OCI-M2 (cell line): ENCODE data around the gene LYSMD4.
A peak's percentile ranks its signal among the peaks of the same experiment; 100 is the strongest.
"Not testable (repeated sequence)": the region's sequence is repeated elsewhere in the genome, so short reads cannot be mapped to it uniquely, and the experiment has no call there.

Experiments used
- DNase-seq: peaks from one replicate; lab custom pipeline; 2025; ENCODE audit not compliant: unreplicated experiment; lab: John Stamatoyannopoulos, UW

LYSMD4 gene

DNA sequence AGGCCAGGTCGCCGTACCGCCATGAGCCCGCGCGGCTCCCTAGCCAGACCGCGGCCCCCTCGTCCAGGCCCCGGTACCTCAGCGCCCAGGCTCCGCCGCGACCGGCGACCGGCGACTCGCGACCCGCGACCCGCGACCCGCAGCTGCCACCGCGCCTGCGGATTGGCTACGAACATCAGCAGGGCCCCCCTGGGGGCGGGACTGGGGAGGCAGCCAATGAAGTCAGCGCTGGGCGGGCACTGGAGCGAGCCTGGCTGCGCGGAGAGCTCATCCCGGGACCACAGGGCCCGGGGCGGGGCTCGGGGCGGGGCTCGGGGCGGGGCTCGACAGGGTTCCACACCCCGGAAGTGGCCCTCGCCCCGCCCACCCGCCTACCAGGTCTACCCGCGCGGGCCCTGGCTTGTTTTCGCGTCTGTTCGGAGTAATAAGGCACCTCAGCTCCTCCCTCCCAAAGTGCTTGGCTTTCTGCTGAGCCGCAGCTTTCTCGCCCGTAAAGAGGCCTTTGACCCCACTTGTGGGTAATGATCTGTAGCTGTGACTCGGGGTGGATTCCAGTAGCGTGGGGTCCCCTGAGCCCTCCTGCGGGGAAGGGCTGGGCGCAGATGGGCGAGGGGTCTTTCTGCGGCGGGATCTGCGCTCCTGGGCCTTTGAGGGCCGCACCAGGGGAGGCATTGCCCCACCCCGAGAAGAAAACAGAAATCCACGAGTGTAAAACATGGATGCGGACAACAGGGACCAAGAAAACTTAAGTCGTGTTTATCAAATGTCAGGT lies at the start of gene LYSMD4:
TSS of gene LYSMD4 (minus strand) at position 170 of the 772 bp plus-strand sequence. CDS start 1,438 bp downstream, outside the sequence.
- DNase-seq = peak; percentile 71

DNA sequence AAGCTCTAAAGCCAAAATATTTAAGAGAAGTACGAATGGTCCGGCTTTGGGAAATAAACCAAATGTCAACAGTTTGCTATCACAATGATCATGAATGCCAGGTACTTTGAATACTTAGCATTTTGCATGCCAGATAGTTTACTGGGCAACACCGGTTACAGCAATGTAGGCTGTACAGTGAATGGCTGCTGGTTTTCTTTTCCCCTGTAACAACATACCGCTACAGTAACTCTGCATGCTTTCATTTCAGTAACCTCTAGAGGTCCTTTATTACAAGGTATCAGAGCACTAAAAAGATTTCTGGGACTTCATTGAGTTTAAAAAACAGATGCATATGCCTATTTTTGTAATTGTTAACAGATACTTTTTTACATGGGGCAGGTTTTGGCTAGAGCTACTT lies 48.8 kb upstream of the LYSMD4 start:
- not testable (repeated sequence) for DNase-seq

DNA sequence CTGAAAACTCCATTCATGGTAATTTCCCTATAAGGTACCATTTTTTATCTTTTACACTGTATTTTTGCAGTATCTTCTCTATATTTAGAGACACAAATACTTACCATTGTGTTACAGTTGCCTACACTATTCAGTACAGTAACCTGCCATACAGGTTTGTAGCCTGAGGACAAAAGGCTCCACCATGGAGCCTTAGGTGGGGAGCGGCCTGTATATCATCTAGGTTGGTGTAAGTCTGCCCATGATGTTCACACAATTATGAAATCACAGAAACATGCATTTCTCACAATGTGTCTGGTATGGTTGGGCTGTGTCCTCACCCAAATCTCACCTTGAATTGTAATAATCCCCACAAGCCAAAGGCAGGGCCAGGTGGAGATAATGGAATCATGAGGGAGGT lies 43.9 kb upstream of the LYSMD4 start:
- DNase-seq = no peak

DNA sequence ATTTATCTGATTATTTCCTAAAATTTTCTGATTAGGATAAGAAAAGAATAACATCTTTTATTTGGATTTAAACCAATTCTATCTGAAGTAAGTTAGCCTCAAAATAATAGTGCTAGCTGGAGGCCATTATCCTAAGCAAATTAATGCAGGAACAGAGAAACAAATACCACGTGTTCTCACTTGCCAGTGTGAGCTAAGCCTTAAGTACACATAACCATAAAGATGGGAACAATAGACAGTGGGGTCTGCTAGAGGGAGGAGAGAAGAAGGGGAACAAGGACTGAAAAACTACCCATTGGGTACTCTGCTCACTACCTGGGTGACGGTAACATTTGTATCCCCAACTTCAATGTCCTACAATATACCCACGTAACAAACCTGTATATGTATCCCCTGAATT lies 31.3 kb upstream of the LYSMD4 start:
- no peak for DNase-seq

DNA sequence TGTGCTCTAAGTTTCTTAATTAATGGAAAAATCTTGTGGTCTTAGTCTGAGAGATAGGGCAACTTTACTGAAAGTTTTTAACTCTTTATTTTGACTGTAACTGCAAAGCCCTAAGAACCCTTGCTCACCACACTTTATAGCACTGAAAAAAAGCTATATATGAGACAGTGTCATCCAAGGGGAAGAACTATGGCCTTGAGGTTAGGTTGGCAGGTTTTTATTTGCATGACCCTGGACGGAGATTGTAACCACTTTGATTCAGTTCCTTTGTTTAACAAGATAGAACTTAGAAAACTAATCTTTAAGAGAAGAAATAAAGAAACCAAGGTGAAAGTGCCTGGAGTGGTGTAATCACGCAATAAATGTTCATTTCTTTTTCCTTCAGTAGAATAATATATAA lies 30.6 kb upstream of the LYSMD4 start:
- no peak for DNase-seq

DNA sequence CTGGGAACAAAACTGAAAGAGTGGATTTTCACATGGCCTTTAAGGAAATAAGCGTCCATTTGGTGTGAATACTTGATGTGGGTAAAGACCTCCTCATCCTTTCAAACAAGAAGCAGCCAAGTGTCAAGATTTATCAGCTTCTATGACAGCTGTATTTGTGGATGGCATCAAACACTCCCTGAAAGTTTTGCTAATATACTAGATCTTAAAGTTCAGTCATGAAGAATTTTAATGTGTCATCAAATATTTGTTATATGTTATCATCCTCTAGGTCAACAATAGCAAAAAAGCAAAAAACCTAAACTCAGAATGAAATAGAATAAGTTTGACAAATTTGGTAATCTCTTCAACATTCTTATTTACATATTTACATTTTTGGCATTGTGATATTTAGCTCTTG lies 29.1 kb upstream of the LYSMD4 start:
- DNase-seq = no peak

DNA sequence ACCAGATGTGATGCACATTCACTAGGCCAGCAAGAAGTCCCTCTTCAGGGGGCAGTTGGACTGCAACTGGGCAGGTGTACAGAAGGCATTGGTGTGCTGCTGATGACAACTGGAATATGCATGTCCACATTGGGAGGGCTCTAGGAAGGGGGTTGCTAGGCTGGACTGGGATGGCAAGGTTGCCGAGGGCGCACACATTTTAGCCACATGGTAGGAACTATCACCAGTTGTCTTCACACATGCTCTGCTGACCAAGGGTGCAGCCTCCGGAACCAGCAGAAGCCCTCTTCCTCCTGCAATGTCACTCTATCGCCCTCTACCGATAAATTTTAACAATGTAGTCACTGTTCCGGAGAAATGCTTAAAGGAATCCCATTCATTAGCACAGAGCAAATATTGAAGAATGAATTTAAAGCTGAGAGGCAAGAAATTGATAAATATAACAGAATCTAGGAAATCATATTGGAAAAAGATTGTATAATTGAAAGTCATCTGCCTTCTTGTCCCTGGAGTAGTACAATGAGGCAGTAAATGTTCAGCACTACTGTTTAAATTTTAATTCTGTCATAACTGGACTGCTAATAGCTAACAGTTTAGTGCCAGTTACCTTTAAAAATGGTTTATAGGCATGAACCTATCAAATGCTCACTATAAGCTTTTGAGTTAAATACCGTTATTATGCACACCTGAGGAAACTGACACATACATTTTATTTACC lies 22.6 kb upstream of the LYSMD4 start:
- peak; percentile 2 for DNase-seq

DNA sequence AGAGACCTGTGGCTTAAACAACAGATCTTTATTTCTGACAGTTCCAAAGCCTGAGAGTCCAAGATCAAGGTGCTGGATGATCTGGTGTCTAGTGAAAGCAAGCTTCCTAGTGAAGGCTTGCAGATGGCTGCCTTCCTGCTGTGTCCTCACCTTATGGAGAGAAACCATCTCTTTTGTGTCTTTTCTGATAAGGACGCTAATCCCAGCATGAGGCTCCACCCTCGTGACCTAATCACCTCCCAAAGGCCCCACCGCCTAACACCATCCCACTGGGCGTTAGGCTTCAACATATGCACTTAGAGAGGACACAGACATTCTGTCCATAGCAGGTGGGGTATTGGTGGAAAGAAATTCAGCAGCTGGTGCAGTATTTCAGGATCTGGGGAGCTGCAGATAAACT lies 19.8 kb upstream of the LYSMD4 start:
- DNase-seq = no peak

DNA sequence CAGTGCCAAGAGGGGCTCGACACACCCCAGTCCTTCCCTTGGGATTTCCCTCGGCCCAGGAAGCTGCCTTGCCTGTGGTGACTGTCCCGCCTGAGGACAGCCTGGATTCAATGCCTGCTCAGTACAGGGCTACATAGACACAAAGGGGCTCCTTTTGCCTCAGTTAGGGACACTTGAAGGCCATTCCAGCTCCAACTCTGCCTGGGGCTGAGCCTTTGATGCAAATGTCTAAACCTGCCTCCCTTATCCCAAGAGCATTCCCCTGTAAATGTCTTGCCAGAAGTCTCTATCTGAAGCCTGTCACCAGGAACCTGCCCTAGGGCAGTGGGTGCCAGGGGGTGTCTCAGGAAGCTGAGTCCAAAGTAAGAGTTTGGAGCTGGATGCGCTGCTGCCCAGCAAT lies 19.3 kb upstream of the LYSMD4 start:
- DNase-seq = no peak

DNA sequence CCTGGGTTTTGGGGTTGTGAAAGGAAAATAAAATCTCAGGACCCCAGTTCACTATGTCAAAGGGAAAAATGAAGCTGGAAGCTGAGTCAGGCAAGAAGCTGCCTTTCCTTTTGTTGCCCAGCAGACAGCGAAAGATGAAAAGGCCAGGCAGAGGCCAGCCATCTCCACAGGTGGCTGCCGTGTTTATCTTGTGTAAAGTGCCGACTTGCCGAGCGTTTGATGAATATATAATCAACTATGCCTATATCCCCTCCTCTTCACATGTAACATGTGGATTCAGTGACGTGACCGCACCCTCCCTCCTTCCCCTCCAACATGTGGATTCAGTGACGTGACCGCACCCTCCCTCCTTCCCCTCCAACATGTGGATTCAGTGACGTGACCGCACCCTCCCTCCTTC lies 17.1 kb upstream of the LYSMD4 start:
- not testable (repeated sequence) for DNase-seq

DNA sequence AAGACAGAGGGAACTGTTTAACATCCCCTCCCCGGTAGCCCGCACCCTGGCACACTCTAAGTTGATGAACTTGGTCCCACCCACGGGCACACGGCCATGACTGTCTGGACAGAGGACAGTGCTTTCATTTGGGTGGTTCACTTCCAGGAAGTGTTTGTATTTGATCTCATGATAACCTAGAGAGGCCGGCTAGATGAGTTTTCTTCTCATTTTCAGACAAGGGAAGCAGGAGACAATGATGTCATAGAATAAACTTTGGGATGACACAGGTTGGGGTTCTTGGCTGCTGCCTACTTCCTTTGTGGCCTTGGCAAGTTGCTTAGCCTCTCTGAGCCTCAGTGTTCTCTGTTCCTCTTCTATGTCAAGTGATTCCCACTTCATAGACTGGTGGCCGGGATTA lies 16.1 kb upstream of the LYSMD4 start:
- DNase-seq = no peak

DNA sequence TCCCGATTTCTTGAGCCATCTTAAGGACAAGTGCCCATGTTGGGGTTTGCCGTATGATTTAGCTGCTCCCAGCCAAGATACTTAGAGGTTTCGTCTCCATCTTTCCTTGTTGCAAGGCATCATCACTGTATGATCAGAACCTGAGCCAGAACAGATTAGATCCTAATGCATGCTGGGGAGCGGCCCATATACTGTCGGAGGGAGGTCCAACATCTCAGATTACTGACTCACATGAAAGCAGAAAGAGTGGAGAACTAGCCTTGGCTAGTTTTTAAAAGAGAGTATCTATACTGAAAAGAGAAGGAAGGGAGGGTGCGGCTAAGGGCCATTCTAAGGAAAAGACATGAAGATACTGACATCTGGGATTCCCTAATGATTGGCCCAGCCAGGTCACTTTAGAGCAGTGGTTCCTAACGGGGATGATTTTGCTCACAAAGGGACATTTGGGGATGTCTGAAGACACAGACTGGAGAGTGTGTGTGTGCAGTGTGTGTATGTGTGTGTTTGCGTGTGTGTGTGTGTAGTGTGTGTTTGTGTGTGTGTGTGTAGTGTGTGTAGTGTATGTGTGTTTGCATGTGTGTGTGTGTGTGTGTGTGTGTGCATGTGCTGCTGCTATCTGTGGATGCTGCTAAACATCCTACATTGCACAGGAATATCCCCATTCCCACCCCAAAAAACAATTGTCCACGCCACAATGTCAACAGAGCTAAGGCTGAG lies 12.3 kb upstream of the LYSMD4 start:
- DNase-seq = no peak

DNA sequence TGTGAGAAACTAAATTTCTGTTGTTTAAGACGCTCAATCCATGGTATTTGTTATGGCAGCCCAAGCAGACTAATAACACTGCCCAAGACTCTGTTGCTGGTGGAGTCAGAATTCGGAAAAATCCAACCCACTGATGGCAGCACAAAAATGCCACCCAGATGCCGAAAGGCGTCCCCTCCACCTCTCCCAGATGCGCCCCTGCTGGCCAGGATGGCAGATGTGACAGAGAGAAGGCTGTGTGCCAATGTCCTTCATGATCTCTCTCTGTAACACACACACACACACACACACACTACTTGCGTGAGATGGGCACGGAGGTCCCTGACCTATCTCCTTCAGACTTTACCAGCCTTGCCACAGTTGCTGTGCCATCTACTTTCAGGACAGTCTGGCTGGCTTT lies 10.9 kb upstream of the LYSMD4 start:
- DNase-seq = no peak

DNA sequence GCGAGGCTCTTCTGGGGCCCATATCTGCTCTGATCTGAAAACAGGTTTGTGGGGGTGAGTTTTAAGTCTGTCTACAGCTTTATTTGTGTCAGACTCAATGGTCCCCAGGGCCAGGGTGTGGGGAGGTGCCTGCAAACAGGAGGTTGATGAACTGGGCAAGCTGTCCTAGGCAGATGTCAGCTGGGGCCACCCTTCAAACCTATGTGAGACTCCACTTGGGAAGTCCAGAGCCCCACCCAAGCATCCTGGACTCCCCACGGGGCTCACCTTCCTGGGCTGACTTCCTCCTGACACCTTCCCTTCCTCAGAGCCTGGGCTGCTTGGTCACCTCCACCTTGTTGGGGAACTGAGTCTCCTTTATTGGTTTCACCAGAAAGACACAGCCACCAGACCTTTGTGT lies 8.6 kb upstream of the LYSMD4 start:
- DNase-seq = no peak

DNA sequence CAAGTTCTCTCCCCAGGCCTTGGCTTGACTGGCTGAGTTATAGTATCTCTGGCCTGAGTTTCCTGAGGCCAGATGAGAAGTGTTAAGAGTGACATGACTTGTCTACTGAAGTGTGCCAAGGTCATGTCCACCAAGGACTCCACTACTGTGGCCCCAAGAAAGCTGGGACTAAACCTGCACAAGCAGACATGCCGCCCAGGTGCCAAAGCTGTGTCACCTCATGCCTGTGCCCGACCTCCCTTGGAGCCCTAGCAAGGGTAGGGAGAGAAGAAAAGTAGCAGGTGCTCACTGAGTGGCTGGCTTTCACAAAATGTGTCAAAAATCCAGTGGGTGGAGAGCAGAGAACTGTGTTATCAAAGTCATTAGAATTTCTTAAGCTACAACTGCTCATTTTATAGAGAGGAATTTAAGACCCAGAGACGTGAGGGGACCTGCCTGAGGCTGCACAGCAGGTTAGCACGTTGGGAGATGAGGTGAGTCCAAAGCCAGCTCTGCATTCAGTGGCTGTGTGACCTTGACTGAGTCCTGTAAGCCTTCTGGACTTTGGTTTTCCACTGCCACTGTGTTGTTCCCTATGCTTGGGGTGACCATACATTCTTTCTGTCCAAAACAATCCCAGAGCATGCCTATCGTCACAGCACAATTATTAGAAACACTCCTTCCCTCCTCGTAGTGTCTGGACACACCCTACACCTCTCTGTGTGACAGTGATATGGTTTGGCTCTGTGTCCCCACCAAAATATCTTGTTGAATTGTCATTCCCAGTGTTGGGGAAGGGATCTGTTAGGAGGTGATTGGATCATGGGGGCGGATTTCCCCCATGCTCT lies 5.0 kb upstream of the LYSMD4 start:
- DNase-seq = no peak

DNA sequence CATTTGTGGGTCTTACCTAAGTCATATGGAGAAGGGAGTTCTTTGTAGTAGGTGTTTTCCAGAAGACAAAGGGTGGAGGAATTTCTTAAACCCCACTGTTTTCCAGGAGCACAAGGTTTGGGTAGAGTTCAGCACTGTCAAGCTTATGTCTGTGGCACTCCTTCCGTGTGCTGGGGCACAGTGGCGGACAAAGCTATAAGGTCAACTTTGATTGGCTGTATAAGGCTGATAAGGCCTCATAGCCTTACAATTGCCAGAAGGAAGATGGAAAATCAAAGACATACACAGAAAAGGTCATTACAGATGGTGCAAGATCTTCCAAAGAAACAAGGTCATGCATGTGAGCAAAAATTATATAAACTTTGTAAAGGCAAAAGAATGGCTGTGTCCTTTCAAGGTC lies 3.5 kb upstream of the LYSMD4 start:
- no peak for DNase-seq

DNA sequence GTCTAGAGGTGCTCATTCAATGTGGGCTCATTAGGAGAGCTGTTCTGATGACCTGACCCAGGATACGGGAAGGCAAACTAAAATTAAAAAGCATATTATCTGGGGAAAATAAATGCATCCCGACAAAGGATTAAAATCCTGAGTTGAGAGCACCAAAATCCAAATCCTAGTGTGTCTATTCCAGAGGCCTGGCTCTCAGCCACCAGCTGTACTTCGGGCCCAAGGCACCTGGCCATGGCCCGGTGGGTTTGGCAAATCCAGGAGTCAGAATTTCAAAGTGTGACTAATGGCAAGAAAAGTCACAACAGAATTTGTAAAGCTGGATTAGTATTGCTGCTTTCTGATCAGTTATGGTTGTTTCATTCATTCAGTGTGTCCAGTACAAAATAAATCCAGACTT lies 2.6 kb upstream of the LYSMD4 start:
- DNase-seq = no peak

DNA sequence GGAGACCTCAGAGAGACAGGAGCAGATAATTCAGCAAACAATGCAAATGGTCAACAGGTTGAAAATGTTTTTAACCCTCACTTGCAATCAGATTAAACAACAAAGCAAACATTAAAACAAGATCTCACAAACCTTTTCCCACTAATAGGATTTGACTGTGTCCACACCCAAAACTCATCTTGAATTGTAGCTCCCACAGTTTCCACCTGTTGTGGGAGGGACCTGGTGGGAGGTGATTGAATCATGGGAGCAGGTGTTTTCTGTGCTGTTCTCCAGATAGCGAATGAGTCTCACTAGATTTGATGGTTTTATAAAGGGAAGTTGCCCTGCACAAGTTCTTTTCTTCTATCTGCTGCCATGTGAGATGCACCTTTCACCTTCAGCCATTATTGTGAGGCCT lies 1.3 kb upstream of the LYSMD4 start:
- no peak for DNase-seq

DNA sequence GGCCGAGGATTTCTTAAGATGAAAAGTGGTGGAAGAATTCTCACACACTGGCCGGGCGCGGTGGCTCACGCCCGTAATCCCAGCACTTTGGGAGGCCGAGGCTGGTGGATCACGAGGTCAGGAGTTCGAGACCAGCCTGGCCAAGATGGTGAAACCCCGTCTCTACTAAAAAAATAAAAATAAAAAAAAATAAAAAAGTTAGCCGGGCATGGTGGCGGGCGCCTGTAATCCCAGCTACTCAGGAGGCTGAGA lies 729 bp upstream of the LYSMD4 start:
- not testable (repeated sequence) for DNase-seq

DNA sequence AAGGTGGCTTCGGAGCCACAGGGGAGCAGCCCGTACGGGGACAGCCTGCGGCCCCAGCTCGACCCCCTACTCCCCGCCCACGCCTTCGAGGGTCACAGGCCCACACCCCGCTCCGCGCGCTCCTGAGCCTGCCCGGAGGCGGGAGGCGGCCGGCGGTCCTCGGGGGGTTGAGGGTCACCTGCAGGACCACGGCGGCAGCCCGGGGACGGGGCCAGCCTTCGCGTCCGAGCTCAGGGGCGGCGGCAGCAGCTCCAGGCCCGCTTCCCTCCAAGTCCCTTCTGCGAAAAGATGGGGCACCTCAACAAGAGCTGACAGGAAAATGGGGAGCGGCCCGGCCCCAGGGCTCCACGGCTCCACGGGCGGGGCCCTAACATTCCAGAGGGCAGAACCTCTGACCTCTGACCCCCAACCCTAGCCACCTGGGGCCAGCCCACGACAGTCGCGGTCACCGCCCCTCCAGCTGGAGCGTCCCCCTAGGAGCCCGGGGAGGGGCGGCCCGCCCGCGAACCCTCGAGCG lies 428 bp downstream of the LYSMD4 start:
- no peak for DNase-seq

DNA sequence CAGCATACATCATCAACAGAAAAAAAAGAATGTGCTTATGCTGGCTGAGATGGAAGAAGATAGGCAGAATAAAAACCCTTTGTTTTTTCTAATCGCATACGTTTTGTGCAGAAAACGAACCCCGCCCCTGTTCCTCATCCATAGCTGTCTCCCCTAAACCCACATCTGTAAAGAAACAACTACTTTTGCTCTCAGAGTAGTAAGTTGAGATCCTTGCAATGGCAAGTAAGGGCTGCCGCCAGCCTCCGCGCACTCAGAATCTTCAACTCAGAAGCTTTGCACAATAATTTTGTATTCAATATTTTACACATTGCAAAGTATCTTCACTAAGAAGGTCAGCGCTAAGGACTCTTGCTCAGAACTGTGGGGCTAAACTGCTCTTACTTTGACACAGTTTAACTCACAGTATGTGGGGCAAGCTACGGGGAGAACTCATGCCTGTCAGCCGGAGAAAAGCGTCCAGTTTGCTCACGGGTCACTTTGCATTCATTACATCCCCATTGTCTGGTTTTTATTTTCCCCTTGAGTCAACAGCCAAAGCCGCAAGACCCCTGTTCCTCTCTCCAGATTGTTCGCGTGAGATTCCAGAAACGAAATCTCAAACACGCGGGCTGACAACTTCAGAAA lies 1.0 kb downstream of the LYSMD4 start:
- DNase-seq = no peak
